SU-DHL-6 (cell line): ENCODE measurements around the gene ZNF548.

ENCODE experiments used
- H2AFZ ChIP-seq: fragments of 200-600 bp; sonication (generic); 2 replicates; pipeline ENCODE4 v1.6.1; 2014; ENCODE audit warnings: low read depth, mild to moderate bottlenecking, moderate library complexity, mixed read lengths, antibody characterized with exemption, low read length; ENCODE audit not compliant: severe bottlenecking
- H3F3A ChIP-seq: fragments of 200-600 bp; shearing (Covaris generic); 2 replicates; pipeline ENCODE4 v1.6.0; 2016; ENCODE audit warnings: antibody characterized with exemption, mild to moderate bottlenecking; ENCODE audit not compliant: insufficient read depth
- H3K27ac ChIP-seq: fragments of 200-600 bp; sonication (generic); 2 replicates; pipeline ENCODE4 v1.5.1; 2016; ENCODE audit warnings: low read depth, mild to moderate bottlenecking, low read length, moderate library complexity, mixed read lengths
- H3K27me3 ChIP-seq: fragments of 200-600 bp; sonication (generic), shearing (Covaris generic); 2 replicates; pipeline ENCODE4 v1.6.0; 2014; ENCODE audit warnings: mild to moderate bottlenecking, low read length
- H3K36me3 ChIP-seq: fragments of 200-600 bp; sonication (generic); 2 replicates; pipeline ENCODE4 v1.6.1; 2014; ENCODE audit warnings: mild to moderate bottlenecking, low read length, mixed read lengths
- H3K4me2 ChIP-seq: fragments of 300-600, 200-600 bp; shearing (Covaris generic), sonication (generic); 2 replicates; pipeline ENCODE4 v1.6.0; 2014; ENCODE audit warnings: low read length, low read depth, mild to moderate bottlenecking; ENCODE audit not compliant: poor library complexity, severe bottlenecking
- H3K4me3 ChIP-seq: fragments of 200-600 bp; sonication (generic); 2 replicates; pipeline ENCODE4 v1.5.1; 2014; ENCODE audit warnings: antibody characterized with exemption, low read length, mild to moderate bottlenecking, mixed read lengths; ENCODE audit not compliant: insufficient read depth, poor library complexity, severe bottlenecking
- H3K79me2 ChIP-seq: fragments of 200-600 bp; sonication (generic); 2 replicates; pipeline ENCODE4 v1.6.1; 2014; ENCODE audit warnings: mild to moderate bottlenecking, low read length, moderate library complexity; ENCODE audit not compliant: insufficient read depth
- H3K9ac ChIP-seq: fragments of 200-600 bp; sonication (generic); 2 replicates; pipeline ENCODE4 v1.7.0; 2014; ENCODE audit warnings: mild to moderate bottlenecking, low read length
- H3K9me2 ChIP-seq: fragments of 200-600 bp; sonication (generic); replicated peaks from 2 replicates; pipeline ENCODE4 v1.6.1; 2014; ENCODE audit warnings: low read length; ENCODE audit not compliant: insufficient read depth
- H3K9me3 ChIP-seq: fragments of 200-600 bp; sonication (generic); 2 replicates; pipeline ENCODE4 v1.6.1; 2014; ENCODE audit warnings: low read length, mixed read lengths; ENCODE audit not compliant: insufficient read depth
- H4K20me1 ChIP-seq: fragments of 200-600 bp; sonication (generic); 2 replicates; pipeline ENCODE4 v1.6.1; 2014; ENCODE audit warnings: low read depth, mild to moderate bottlenecking, antibody characterized with exemption, low read length, moderate library complexity, mixed read lengths
- EZH2phosphoT487 ChIP-seq: fragments of 200-600 bp; sonication (generic), shearing (Covaris generic); conservative IDR thresholded peaks from 2 replicates; pipeline ENCODE4 v1.6.1; 2018; ENCODE audit warnings: mild to moderate bottlenecking, antibody characterized with exemption, low read length, moderate library complexity, mixed read lengths
- TF ChIP-seq, protein P1 (sequence below): fragments of 200-600 bp; sonication (generic); IDR thresholded peaks from one replicate; pipeline ENCODE4 v1.5.1; 2017; ENCODE audit warnings: antibody characterized with exemption, mild to moderate bottlenecking, low read length, moderate library complexity; ENCODE audit not compliant: insufficient read depth, poor library complexity, severe bottlenecking

The ZNF548 gene

GRCh38 chr19:57350877-57351805 is 38.5 kb upstream of the ZNF548 start, which contains the start of gene ZNF304:
TSS of gene ZNF304 (plus strand) at chr19:57351271. CDS start at chr19:57351665, 394 bp downstream.
- Histone ChIP-seq H3K27me3 (no peaks in the 10 kb centered on the region), H3K9me3 (no peaks in the 10 kb centered on the region), H3F3A (no peaks in the 10 kb centered on the region), H3K79me2 (peaks cover 14% of the 10 kb centered on the region), H3K9ac (peak within 1 kb of the TSS; percentile 65), H3K9me2 (no peaks in the 10 kb centered on the region), H4K20me1 (no peaks in the 10 kb centered on the region), H2AFZ (peak within 1 kb of the TSS; percentile 82), H3K27ac (no peak within 1 kb of the TSS), H3K4me2 (peak within 1 kb of the TSS; percentile 68), H3K4me3 (peak within 1 kb of the TSS; percentile 79), H3K36me3 (no peaks in the 10 kb centered on the region)
- TF ChIP-seq, protein P1, sequence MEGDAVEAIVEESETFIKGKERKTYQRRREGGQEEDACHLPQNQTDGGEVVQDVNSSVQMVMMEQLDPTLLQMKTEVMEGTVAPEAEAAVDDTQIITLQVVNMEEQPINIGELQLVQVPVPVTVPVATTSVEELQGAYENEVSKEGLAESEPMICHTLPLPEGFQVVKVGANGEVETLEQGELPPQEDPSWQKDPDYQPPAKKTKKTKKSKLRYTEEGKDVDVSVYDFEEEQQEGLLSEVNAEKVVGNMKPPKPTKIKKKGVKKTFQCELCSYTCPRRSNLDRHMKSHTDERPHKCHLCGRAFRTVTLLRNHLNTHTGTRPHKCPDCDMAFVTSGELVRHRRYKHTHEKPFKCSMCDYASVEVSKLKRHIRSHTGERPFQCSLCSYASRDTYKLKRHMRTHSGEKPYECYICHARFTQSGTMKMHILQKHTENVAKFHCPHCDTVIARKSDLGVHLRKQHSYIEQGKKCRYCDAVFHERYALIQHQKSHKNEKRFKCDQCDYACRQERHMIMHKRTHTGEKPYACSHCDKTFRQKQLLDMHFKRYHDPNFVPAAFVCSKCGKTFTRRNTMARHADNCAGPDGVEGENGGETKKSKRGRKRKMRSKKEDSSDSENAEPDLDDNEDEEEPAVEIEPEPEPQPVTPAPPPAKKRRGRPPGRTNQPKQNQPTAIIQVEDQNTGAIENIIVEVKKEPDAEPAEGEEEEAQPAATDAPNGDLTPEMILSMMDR = no peak
- TF ChIP-seq EZH2phosphoT487 = no peak

- H3K9ac ChIP-seq = peak overlapping the region; percentile 65
- peaks cover 14% of the 10 kb centered on the region for H3K79me2 ChIP-seq
- H3K27ac ChIP-seq = no peak overlapping the region
- peak overlapping the region; percentile 79 for H3K4me3 ChIP-seq
- H3K4me2 ChIP-seq = peak overlapping the region; percentile 63
- H2AFZ ChIP-seq = no peak overlapping the region
- no peaks in the 10 kb centered on the region for H3F3A ChIP-seq
- H3K9me3 ChIP-seq = no peaks in the 10 kb centered on the region
- H4K20me1 ChIP-seq = no peaks in the 10 kb centered on the region
- TF ChIP-seq, protein P1 = no peak
- TF ChIP-seq EZH2phosphoT487 = no peak
- no peaks in the 10 kb centered on the region for H3K36me3 ChIP-seq
- H3K27me3 ChIP-seq = no peaks in the 10 kb centered on the region
- H3K9me2 ChIP-seq = no peaks in the 10 kb centered on the region
These were observed 37.8 kb upstream of the ZNF548 start for GRCh38 chr19:57351867-57352266.

DNA sequence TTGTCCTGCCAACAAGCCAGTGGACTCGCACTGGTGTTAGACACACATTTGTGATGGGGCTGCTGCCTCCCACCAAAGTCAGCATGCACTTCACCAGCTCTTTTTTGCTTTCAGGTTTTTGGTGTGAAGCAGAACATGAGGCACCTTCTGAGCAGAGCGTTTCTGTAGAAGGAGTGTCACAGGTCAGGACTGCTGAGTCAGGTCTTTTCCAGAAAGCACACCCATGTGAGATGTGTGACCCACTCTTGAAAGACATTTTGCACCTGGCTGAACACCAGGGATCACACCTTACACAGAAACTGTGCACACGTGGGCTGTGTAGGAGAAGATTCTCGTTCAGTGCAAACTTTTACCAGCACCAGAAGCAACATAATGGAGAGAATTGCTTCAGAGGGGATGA is 33.7 kb upstream of the ZNF548 start:
- H3K4me3 ChIP-seq = no peak overlapping the region
- H2AFZ ChIP-seq = no peak overlapping the region
- H3K27ac ChIP-seq = no peak overlapping the region
- no peaks in the 10 kb centered on the region for H4K20me1 ChIP-seq
- H3F3A ChIP-seq = no peaks in the 10 kb centered on the region
- no peak overlapping the region for H3K9ac ChIP-seq
- H3K9me2 ChIP-seq = no peaks in the 10 kb centered on the region
- H3K36me3 ChIP-seq = no peaks in the 10 kb centered on the region
- no peaks in the 10 kb centered on the region for H3K27me3 ChIP-seq
- H3K9me3 ChIP-seq = no peaks in the 10 kb centered on the region
- peaks cover 14% of the 10 kb centered on the region for H3K79me2 ChIP-seq
- TF ChIP-seq, protein P1 = no peak
- no peak for TF ChIP-seq EZH2phosphoT487
- H3K4me2 ChIP-seq = no peak overlapping the region
